Adrenal gland (tissue), 5 donors: ENCODE measurements around the gene GLCCI1.
"Not testable (repeated sequence)": the region's sequence is repeated elsewhere in the genome, so short reads cannot be mapped to it uniquely, and the experiment has no call there.

ENCODE experiments used
- CTCF ChIP-seq, 6 experiments: fragments of 450-650 bp in 4 of 6; fragments of 200-600 bp in 2 of 6; sonication (generic) in 1 of 6; IDR thresholded peaks; 1 replicate in 5 of 6; 2 replicates in 1 of 6; pipeline versions ENCODE4 v1.5.1 to v1.8.0; 2016 to 2021; ENCODE audit warnings: antibody characterized with exemption in 6 of 6, mild to moderate bottlenecking in 2 of 6, moderate library complexity in 1 of 6
- POLR2A ChIP-seq, 2 donors: fragments of 450-650 bp; IDR thresholded peaks; one replicate each; pipeline ENCODE4 v1.6.1; 2017; ENCODE audit warnings: antibody characterized with exemption in 2 of 2, mild to moderate bottlenecking in 2 of 2, moderate library complexity in 1 of 2
- donor health status: DM: no; HTN: no; CAD: no.

- not testable (repeated sequence) for TF ChIP-seq CTCF, POLR2A (IDR thresholded peaks at IDR 0.05)
These were observed 79.5 kb downstream of the GLCCI1 start for GRCh38 chr7:8048067-8048466.
